K562 (cell line): Measurements from ENCODE around the gene ANO2. TPM values are rescaled to one million over a fixed set of nuclear protein-coding genes. Genes with fewer than 3 reads are reported as not detected.

Experiments used
- ATAC-seq: fragments of 200-7000 bp; cut with Tn5 transposase; 3 replicates; pipeline ENCODE4 v1.9.1; 2020; ENCODE audit warnings: moderate library complexity
- BruUV-seq: library from RNA; stranded (reverse); fragments of 400-500 nt; replicated peaks from 2 replicates; lab custom pipeline; 2021; lab: Mats Ljungman, UMichigan
- CTCF ChIA-PET: fragments of 300-600 bp; formaldehyde crosslinking; extraction: SDS; loops from one replicate; lab custom pipeline; 2021; ENCODE audit warnings: low intra/inter-chr PET ratio; lab: Yijun Ruan, JAX
- POLR2A ChIA-PET: fragments of 300-600, 350-650 bp; sonication (Branson Sonifier 250); formaldehyde crosslinking; extraction: SDS; loops from one replicate; lab custom pipeline; 2021; ENCODE audit warnings: antibody characterized with exemption, inconsistent platforms; lab: Yijun Ruan, JAX
- DNase-seq, 4 experiments: peaks; one replicate each; pipeline versions ENCODE4 v3.0.0 to v3.0.0-alpha.2; 2011 to 2018; ENCODE audit warnings: low spot score in 3 of 4, mixed read lengths in 3 of 4; ENCODE audit errors: extremely low read depth in 1 of 4
- FAIRE-seq: peaks from 2 replicates; lab custom pipeline; 2011; peaks lifted over from hg19 to GRCh38; lab: Jason Lieb, UNC
- H2AFZ ChIP-seq: 2 replicates; pipeline ENCODE4 v1.6.0; 2011; ENCODE audit warnings: low read depth, low read length, control low read depth, inconsistent platforms
- H3K27ac ChIP-seq: fragments of 200-600 bp; 3 replicates; pipeline ENCODE4 v1.8.0; 2011; ENCODE audit warnings: low read depth, mild to moderate bottlenecking, control low read depth, inconsistent platforms, low read length, moderate library complexity, mixed read lengths; ENCODE audit errors: extremely low read depth
- H3K27me3 ChIP-seq, 2 experiments: fragments of 300-600 bp in 1 of 2; 2 replicates in 1 of 2; 3 replicates in 1 of 2; pipeline versions ENCODE4 v1.6.0 to v1.8.0; 2011; ENCODE audit warnings: inconsistent platforms in 2 of 2, low read length in 2 of 2, mild to moderate bottlenecking in 1 of 2, mixed read lengths in 1 of 2, moderate library complexity in 1 of 2; ENCODE audit not compliant: control insufficient read depth in 2 of 2, insufficient read depth in 2 of 2
- H3K36me3 ChIP-seq: fragments of 300-600 bp; 3 replicates; pipeline ENCODE4 v1.8.0; 2011; ENCODE audit warnings: mild to moderate bottlenecking, low read length, inconsistent platforms; ENCODE audit not compliant: control insufficient read depth, insufficient read depth
- H3K4me1 ChIP-seq, 2 experiments: fragments of 200-600 bp in 1 of 2; replicated peaks in 1 of 2; 2 replicates in 1 of 2; 3 replicates in 1 of 2; pipeline versions ENCODE4 v1.5.1 to v1.8.0; 2011; ENCODE audit warnings: inconsistent platforms in 2 of 2, low read length in 2 of 2, mild to moderate bottlenecking in 1 of 2, mixed read lengths in 1 of 2, moderate library complexity in 1 of 2; ENCODE audit not compliant: control insufficient read depth in 2 of 2, insufficient read depth in 2 of 2
- H3K4me2 ChIP-seq: 2 replicates; pipeline ENCODE4 v1.6.1; 2011; ENCODE audit warnings: low read length, control low read depth, inconsistent platforms, mixed read lengths; ENCODE audit not compliant: insufficient read depth
- H3K4me3 ChIP-seq: fragments of 200-600 bp; sonication (generic), shearing (Covaris generic); 2 replicates; pipeline ENCODE4 v1.5.1; 2016; ENCODE audit warnings: control low read depth, inconsistent platforms
- H3K79me2 ChIP-seq: fragments of 200-600 bp; 3 replicates; pipeline ENCODE4 v1.8.0; 2011; ENCODE audit warnings: low read length, inconsistent platforms; ENCODE audit not compliant: control insufficient read depth, insufficient read depth
- H3K9ac ChIP-seq, 2 experiments: 2 replicates each; pipeline versions ENCODE4 v1.6.0 to v1.6.1; 2011; ENCODE audit warnings: low read depth in 2 of 2, low read length in 2 of 2, control low read depth in 1 of 2, inconsistent platforms in 1 of 2, mild to moderate bottlenecking in 1 of 2, mixed read lengths in 1 of 2; ENCODE audit not compliant: insufficient read depth in 1 of 2
- H3K9me1 ChIP-seq: one replicate; pipeline ENCODE4 v1.6.0; 2011; ENCODE audit warnings: inconsistent platforms, mild to moderate bottlenecking, low read length, moderate library complexity; ENCODE audit not compliant: control insufficient read depth, insufficient read depth
- H3K9me3 ChIP-seq: replicated peaks from 2 replicates; pipeline ENCODE4 v1.5.1; 2011; ENCODE audit warnings: low read depth, low read length, inconsistent platforms; ENCODE audit not compliant: control insufficient read depth, insufficient read depth
- H4K20me1 ChIP-seq: replicated peaks from 2 replicates; pipeline ENCODE4 v1.6.1; 2011; ENCODE audit warnings: low read length, inconsistent platforms, mixed read lengths; ENCODE audit not compliant: control insufficient read depth, insufficient read depth
- CBFB ChIP-seq: sonication (generic); formaldehyde crosslinking; IDR thresholded peaks from 2 replicates; pipeline ENCODE4 v1.4.0; 2020; ENCODE audit warnings: mild to moderate bottlenecking, missing genetic modification reagents
- EWSR1 ChIP-seq: fragments of 450-650 bp; IDR thresholded peaks from 2 replicates; pipeline ENCODE4 v1.6.1; 2018; ENCODE audit warnings: borderline replicate concordance, mild to moderate bottlenecking, low read depth, moderate library complexity; ENCODE audit not compliant: partially characterized antibody
- GATAD2B ChIP-seq: fragments of 450-650 bp; IDR thresholded peaks from 2 replicates; pipeline ENCODE4 v1.6.1; 2017; ENCODE audit warnings: mild to moderate bottlenecking, borderline replicate concordance
- HNRNPH1 ChIP-seq: fragments of 200-400 bp; formaldehyde crosslinking; optimal IDR thresholded peaks from 2 replicates; pipeline ENCODE3; 2017; ENCODE audit warnings: low read depth, mild to moderate bottlenecking, low read length, moderate library complexity
- NR1H2 ChIP-seq: sonication (generic); formaldehyde crosslinking; IDR thresholded peaks from 2 replicates; pipeline ENCODE4 v1.4.0; 2020; ENCODE audit warnings: mild to moderate bottlenecking, missing genetic modification reagents
- RAD21 ChIP-seq, 2 experiments: fragments of 250-450 bp in 1 of 2; fragments of 450-650 bp in 1 of 2; sonication (Bioruptor Pico) in 1 of 2; formaldehyde crosslinking in 1 of 2; IDR thresholded peaks in 1 of 2; conservative IDR thresholded peaks in 1 of 2; 2 replicates each; pipeline versions ENCODE4 v1.4.0 to v1.8.0; 2020 to 2022; ENCODE audit warnings: mild to moderate bottlenecking in 2 of 2, moderate library complexity in 1 of 2
- ZBTB7A ChIP-seq: IDR thresholded peaks from 2 replicates; pipeline ENCODE4 v1.6.1; 2011; ENCODE audit warnings: low read depth, mild to moderate bottlenecking, low read length, moderate library complexity, borderline replicate concordance; ENCODE audit not compliant: control insufficient read depth
- WGBS: fragments of 100-300 bp; shearing (Covaris generic); methylation state at CpG from one replicate; pipeline ENCODE4 v1.1.6; 2016; ENCODE audit warnings: low coverage, mixed read lengths; ENCODE audit not compliant: insufficient coverage; ENCODE audit errors: missing lambda C conversion rate; 5-methylcytosine and 5-hydroxymethylcytosine counted together
- in situ Hi-C: fragments of 300-500 bp; cut with MboI; formaldehyde crosslinking; loops from 4 replicates; pipeline ENCODE4 v1.15.0; 2018; ENCODE audit warnings: inconsistent platforms, mixed read lengths
- intact Hi-C: fragments of 100-400 bp; cut with micrococcal nuclease; formaldehyde crosslinking; loops from 2 replicates; pipeline ENCODE4 v1.14.2; 2022
- polyA plus RNA-seq, 8 experiments: library from polyadenylated mRNA; depleted of rRNA in 4 of 8; stranded (reverse) in 5 of 8; unstranded in 3 of 8; fragments of >200 nt; fragmentation: Nextera tagmentation in 2 of 8; fragmentation: Illumina TruSeq in 1 of 8; extraction: Ambion mirVana in 2 of 8; extraction: Trizol in 1 of 8; gene quantifications; 2 replicates each; pipeline versions ENCODE4 v1.2.1 to v1.2.3, GENCODE V29; 2011 to 2014; ENCODE audit warnings: inconsistent platforms in 1 of 8, missing spikeins in 1 of 8
- total RNA-seq, 7 experiments: library from RNA; depleted of rRNA in 6 of 7; stranded (reverse); fragments of >200 nt in 6 of 7; fragmentation: Illumina TruSeq in 2 of 7; extraction: Trizol in 2 of 7; gene quantifications; 2 replicates each; pipeline versions ENCODE4 v1.2.1 to v1.2.3, GENCODE V29; 2011 to 2021; ENCODE audit warnings: low replicate concordance in 1 of 7
- TF ChIP-seq, protein P1 (sequence below), 2 experiments: fragments of 450-650 bp; formaldehyde crosslinking in 1 of 2; IDR thresholded peaks; 2 replicates each; pipeline versions ENCODE4 v1.4.0 to v1.6.1; 2014 to 2020; ENCODE audit warnings: mild to moderate bottlenecking in 2 of 2, borderline replicate concordance in 1 of 2, low read depth in 1 of 2
- TF ChIP-seq, protein P2 (sequence below): IDR thresholded peaks from 3 replicates; pipeline ENCODE4 v1.6.1; 2011; ENCODE audit warnings: borderline replicate concordance, mild to moderate bottlenecking, moderate library complexity; ENCODE audit not compliant: insufficient read length; ENCODE audit errors: extremely low read depth

ANO2 gene
- total and polyA plus RNA-seq, 9 of the 15 experiments (the other 6 are each of a cell fraction or from before 2014, with no cell fraction given) = 0.64 TPM; not detected in 8

DNA sequence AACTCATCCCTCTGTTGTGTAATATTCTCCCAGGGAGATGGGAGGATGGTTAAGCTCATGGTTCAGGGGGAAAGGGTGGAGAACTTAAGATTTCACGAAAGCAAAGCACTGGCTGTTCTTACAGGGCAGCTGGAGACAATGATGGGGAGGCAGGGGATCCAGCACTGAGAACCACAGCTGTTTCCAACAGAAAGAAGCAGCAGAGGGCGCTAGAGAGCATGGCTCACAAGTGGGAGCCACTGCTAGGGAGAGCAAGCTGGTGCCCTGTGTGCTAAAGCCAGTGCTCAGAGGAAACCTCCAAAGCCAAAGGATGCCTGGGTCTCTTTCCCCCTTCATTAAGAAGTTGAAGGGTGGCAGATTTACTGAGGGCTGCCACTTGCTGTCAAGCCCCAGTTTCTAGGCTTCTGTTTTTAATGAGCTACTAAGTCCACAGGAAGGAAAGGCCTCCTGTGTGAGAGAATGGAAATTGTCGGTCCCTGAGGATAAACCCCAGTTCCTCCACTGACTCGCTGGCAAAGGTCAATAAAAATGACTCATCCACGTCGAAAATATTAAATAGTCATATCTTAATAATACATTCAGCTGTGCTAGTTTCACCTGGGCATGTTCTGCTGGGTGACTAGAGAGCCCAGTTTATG is 199.7 kb downstream of the ANO2 start:
- H2AFZ ChIP-seq = no peak overlapping the region
- H3K4me1 ChIP-seq = no peaks in the 10 kb centered on the region
- no peaks in the 10 kb centered on the region for H3K9me3 ChIP-seq
- no peaks in the 10 kb centered on the region; the same call in 1 of the 2 replicates for H4K20me1 ChIP-seq
- H3K27ac ChIP-seq = no peak overlapping the region
- H3K27me3 ChIP-seq = peaks cover 0 to 12% of the 10 kb centered on the region in 2 experiments; a peak in 2 of 5 replicates
- no TSS peak for BruUV-seq
- H3K9ac ChIP-seq = no peak overlapping the region
- 0% methylated on average over 6 of the region's 6 CpGs for WGBS
- CTCF ChIA-PET = no interaction called here
- ATAC-seq (peak; percentile 93), DNase-seq (peak; percentile 63 to 76 (median 66)), FAIRE-seq (peak; percentile 56)
- intact Hi-C loops = no loop called here
- H3K4me2 ChIP-seq = no peak overlapping the region
- H3K9me1 ChIP-seq = no peaks in the 10 kb centered on the region
- H3K4me3 ChIP-seq = no peak overlapping the region
- H3K36me3 ChIP-seq = no peaks in the 10 kb centered on the region
- in situ Hi-C loops = no loop called here
- POLR2A ChIA-PET = interaction anchor here (0.8 kb wide), 3 partner anchors 20 to 80 kb away, joined by 3 to 5 read pairs (median 3); no protein-coding TSS in a partner anchor
- no peaks in the 10 kb centered on the region for H3K79me2 ChIP-seq
- no peak for TF ChIP-seq HNRNPH1
- TF ChIP-seq CBFB (CRISPR knock-in tag) = no peak
- no peak for TF ChIP-seq GATAD2B
- TF ChIP-seq ZBTB7A = no peak
- TF ChIP-seq, protein P1, sequence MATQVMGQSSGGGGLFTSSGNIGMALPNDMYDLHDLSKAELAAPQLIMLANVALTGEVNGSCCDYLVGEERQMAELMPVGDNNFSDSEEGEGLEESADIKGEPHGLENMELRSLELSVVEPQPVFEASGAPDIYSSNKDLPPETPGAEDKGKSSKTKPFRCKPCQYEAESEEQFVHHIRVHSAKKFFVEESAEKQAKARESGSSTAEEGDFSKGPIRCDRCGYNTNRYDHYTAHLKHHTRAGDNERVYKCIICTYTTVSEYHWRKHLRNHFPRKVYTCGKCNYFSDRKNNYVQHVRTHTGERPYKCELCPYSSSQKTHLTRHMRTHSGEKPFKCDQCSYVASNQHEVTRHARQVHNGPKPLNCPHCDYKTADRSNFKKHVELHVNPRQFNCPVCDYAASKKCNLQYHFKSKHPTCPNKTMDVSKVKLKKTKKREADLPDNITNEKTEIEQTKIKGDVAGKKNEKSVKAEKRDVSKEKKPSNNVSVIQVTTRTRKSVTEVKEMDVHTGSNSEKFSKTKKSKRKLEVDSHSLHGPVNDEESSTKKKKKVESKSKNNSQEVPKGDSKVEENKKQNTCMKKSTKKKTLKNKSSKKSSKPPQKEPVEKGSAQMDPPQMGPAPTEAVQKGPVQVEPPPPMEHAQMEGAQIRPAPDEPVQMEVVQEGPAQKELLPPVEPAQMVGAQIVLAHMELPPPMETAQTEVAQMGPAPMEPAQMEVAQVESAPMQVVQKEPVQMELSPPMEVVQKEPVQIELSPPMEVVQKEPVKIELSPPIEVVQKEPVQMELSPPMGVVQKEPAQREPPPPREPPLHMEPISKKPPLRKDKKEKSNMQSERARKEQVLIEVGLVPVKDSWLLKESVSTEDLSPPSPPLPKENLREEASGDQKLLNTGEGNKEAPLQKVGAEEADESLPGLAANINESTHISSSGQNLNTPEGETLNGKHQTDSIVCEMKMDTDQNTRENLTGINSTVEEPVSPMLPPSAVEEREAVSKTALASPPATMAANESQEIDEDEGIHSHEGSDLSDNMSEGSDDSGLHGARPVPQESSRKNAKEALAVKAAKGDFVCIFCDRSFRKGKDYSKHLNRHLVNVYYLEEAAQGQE (IDR thresholded peaks at IDR 0.05; ENCODE audit: borderline replicate concordance) = peak; percentile 51; the same call in 1 of the 2 replicates
- TF ChIP-seq, protein P1 (CRISPR knock-in tag; IDR thresholded peaks at IDR 0.05; ENCODE audit: low read depth) = no peak
- TF ChIP-seq NR1H2 (CRISPR knock-in tag) = no peak
- peak in 1 of 2 experiments; percentile 46; a peak in 2 of 4 replicates for TF ChIP-seq RAD21 (CRISPR knock-in tag; conservative IDR thresholded peaks at IDR 0.05 in 1 of 2, IDR thresholded peaks at IDR 0.05 in 1 of 2)
- no peak for TF ChIP-seq EWSR1
- TF ChIP-seq, protein P2, sequence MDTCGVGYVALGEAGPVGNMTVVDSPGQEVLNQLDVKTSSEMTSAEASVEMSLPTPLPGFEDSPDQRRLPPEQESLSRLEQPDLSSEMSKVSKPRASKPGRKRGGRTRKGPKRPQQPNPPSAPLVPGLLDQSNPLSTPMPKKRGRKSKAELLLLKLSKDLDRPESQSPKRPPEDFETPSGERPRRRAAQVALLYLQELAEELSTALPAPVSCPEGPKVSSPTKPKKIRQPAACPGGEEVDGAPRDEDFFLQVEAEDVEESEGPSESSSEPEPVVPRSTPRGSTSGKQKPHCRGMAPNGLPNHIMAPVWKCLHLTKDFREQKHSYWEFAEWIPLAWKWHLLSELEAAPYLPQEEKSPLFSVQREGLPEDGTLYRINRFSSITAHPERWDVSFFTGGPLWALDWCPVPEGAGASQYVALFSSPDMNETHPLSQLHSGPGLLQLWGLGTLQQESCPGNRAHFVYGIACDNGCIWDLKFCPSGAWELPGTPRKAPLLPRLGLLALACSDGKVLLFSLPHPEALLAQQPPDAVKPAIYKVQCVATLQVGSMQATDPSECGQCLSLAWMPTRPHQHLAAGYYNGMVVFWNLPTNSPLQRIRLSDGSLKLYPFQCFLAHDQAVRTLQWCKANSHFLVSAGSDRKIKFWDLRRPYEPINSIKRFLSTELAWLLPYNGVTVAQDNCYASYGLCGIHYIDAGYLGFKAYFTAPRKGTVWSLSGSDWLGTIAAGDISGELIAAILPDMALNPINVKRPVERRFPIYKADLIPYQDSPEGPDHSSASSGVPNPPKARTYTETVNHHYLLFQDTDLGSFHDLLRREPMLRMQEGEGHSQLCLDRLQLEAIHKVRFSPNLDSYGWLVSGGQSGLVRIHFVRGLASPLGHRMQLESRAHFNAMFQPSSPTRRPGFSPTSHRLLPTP = no peak
